ENCODE measurements around the gene R3HDML. TPM values are rescaled to one million over a fixed set of nuclear protein-coding genes. Genes with fewer than 3 reads are reported as not detected.
A peak's percentile ranks its signal among the peaks of the same experiment; 100 is the strongest.

R3HDML gene
- total RNA-seq, 1 donor from 2014 or later: not detected

GRCh38 chr20:44394452-44394701, 57.5 kb downstream of the R3HDML start:
- DNase-seq (ENCODE audit: low spot score): no peak

DNA sequence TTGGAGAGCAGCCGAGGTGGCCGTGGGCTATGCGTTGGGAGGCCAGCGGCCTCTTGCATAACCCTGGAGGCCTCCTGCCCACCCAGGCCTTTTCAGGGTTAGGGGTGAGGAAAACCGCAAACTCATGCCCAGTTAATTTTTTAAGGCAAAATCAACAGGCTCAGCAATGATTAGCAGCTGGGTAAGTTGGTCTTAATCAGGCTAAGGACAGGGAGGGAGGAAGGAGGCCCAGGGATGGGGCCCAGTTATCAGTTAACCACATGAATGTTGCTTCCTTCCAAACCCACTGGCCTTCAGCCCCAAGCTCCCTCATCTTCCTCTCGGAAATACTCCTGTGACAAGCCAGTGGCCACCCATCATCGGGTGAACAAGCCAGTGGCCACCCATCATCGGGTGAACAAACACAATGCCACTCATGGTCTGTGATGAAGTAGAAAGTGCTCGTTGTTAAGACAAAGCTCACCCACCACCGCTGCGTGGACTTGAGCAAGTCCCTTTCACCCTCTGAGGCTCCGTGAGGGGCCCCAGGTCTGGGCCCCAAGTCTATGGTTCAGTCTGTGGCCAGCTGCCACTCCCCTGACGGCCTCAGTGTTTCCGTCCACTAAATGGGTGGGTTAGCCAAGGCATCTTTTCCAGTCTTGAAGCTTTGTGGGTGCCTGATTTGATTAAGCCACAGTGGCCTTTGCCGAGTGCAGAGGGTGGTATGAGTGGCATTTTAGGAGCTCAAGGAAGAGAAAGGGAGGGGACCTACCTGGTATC, 58.0 kb downstream of the R3HDML start:
- intact Hi-C loops (cut with DNase I): no loop called here
- ATAC-seq (peak; percentile 93), DNase-seq (ENCODE audit: low spot score) (no peak)

More at GRCh38 chr20:44394452-44394701, 57.5 kb downstream of the R3HDML start:
- ATAC-seq: no peak
- intact Hi-C loops (cut with DNase I): no loop called here

DNA sequence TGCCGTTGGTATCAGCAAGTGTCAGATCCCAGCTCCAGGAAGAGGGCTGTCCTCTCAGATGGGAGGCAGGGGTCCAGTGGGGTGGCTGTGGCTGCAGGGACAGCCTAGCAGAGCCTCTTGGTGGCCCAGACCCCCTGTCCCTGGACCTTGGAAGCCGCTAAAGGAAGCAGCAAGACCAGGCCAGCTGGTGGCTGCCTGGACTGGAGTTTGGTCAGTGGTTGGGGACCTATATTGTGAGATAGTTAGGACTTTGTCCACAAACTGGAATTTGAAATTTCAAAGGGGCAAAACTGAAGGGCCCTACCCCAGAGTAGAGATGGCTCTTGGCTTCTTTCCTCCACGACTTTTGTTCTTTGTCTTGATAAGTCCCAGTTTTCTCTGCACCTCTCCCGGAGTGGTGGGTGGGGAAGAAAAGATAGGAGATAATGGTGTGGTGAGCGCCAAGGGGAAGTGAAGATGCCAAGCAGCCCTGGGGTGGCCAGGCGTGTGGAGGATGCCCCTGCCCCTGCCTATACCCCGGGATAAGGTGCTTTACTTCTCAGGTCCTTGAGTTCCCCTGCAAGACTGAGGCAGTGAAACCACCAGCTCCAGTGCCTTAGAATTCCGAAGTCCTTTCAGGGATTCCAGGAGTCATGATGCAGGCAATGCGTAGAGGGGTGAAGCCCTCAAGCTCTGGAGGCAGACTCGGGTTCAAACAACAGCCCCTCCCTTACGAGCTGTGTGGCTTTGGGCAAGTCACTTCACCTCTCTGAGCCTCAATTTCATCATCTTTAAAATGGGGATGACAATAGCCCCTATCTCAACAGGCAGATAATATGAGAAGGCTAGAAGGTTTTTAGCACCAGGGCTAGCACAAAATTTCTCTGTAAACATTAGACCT, 58.9 kb downstream of the R3HDML start:
- intact Hi-C loops (cut with DNase I): no loop called here
- DNase-seq (ENCODE audit: low spot score): peak; percentile 13

DNA sequence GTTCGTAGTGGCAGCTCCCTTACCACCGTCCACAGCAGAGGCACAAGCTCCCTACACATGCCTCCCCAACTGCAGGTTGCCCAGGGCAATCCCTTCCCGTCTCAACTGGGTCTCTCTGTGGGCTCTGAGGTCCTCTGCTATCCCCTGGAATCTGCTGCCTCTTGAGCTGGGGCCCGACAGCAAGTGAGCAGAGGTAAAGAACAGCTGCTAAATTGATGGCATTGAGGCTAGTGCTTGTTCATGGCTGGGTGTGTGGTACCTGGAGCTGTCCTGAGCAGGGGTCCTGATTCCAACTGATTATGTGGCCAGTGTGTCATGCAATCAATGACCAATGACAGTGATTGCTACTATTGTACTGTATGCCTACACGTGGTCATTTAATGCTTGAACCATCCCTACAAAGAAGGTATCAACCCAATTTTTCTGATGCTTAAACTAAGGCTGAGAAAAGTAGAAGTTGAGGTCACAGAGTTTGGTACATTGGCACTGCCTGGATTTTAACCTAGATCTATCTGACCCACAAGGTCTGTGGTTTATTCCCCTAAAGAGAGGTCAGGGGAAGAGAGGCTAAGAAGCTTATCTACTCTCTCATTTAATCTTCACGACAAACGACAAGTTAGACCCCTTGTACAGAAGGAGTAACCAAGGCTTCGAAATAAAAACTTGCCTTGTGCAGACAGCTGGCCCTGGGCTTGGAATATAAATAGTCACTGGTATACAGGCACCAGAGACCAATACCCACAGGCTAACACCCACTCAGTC, 59.7 kb downstream of the R3HDML start:
- intact Hi-C loops (cut with DNase I): no loop called here
- DNase-seq (ENCODE audit: low spot score) (peak; percentile 7), ATAC-seq (no peak)

More for the DNA sequence above, 58.9 kb downstream of the R3HDML start:
- ATAC-seq: peak; percentile 6

GRCh38 chr20:44398335-44398734, 61.5 kb downstream of the R3HDML start:
- no peak for ATAC-seq
- intact Hi-C loops (cut with DNase I): no loop called here
- DNase-seq (ENCODE audit: low spot score): no peak

- ATAC-seq (no peak), DNase-seq (ENCODE audit: low spot score) (no peak)
- intact Hi-C loops (cut with DNase I): no loop called here
Measured at GRCh38 chr20:44399446-44399845, 62.6 kb downstream of the R3HDML start.

- intact Hi-C loops (cut with DNase I): no loop called here
- DNase-seq (ENCODE audit: low spot score) (no peak), ATAC-seq (no peak)
Measured at GRCh38 chr20:44400671-44400969, 63.8 kb downstream of the R3HDML start.

Other genes starting within 250 kb of the R3HDML start
- gene JPH2, start 149.9 kb upstream of the R3HDML start, total RNA-seq: 1.5 TPM
- 34.1 TPM for gene OSER1, start 126.3 kb upstream of the R3HDML start, total RNA-seq
- gene GDAP1L1, start 89.7 kb upstream of the R3HDML start, total RNA-seq: not detected
- 7.5 TPM for gene FITM2, start 25.8 kb upstream of the R3HDML start, total RNA-seq
- not detected for gene HNF4A, start 18.7 kb downstream of the R3HDML start, total RNA-seq
- gene TTPAL, start 138.8 kb downstream of the R3HDML start, total RNA-seq: 8.5 TPM
- 114 TPM for gene SERINC3, start 185.0 kb downstream of the R3HDML start, total RNA-seq
- 38.2 TPM for gene PKIG, start 245.5 kb downstream of the R3HDML start, total RNA-seq